GM06990 (cell line): ENCODE measurements around the gene PRRT3.

Source experiments
- DNase-seq: peaks from one replicate; pipeline ENCODE4 v3.0.0-alpha.2; 2011; ENCODE audit not compliant: insufficient read length; ENCODE audit errors: extremely low read depth
- H3K27me3 ChIP-seq: replicated peaks from 2 replicates; pipeline ENCODE4 v1.6.0; 2011; ENCODE audit warnings: low read length; ENCODE audit not compliant: control insufficient read depth, insufficient read depth
- H3K36me3 ChIP-seq: 2 replicates; pipeline ENCODE4 v1.5.1; 2011; ENCODE audit warnings: low read length; ENCODE audit not compliant: control insufficient read depth, insufficient read depth
- H3K4me3 ChIP-seq: replicated peaks from 2 replicates; pipeline ENCODE4 v1.5.1; 2011; ENCODE audit warnings: low read depth, mild to moderate bottlenecking, control low read depth, low read length
- CTCF ChIP-seq: IDR thresholded peaks from 2 replicates; pipeline ENCODE4 v1.5.1; 2011; ENCODE audit warnings: low read length, control low read depth, mild to moderate bottlenecking, inconsistent platforms; ENCODE audit not compliant: insufficient read depth, poor library complexity, severe bottlenecking

Gene PRRT3

GRCh38 chr3:9951962-9952805 lies at the start of gene PRRT3:
TSS of gene PRRT3 (minus strand) at chr3:9952408. CDS start at chr3:9950115, 2,293 bp downstream.
- peak; percentile 74 for DNase-seq
- peaks cover 14% of the 10 kb centered on the region for H3K36me3 ChIP-seq
- no peaks in the 10 kb centered on the region for H3K27me3 ChIP-seq
- peak within 1 kb of the TSS; percentile 90 for H3K4me3 ChIP-seq
- no peak for TF ChIP-seq CTCF

GRCh38 chr3:10000686-10001085 lies 48.5 kb upstream of the PRRT3 start:
- Histone ChIP-seq H3K36me3 (peaks cover 5% of the 10 kb centered on the region), H3K4me3 (no peak overlapping the region), H3K27me3 (no peaks in the 10 kb centered on the region)
- DNase-seq: no peak
- TF ChIP-seq CTCF: no peak

- H3K27me3 ChIP-seq: no peaks in the 10 kb centered on the region
- H3K4me3 ChIP-seq: no peak overlapping the region
- H3K36me3 ChIP-seq: peaks cover 2% of the 10 kb centered on the region
- no peak for TF ChIP-seq CTCF
- DNase-seq: no peak
Measured at GRCh38 chr3:9994086-9994844, 42.1 kb upstream of the PRRT3 start.

- H3K27me3 ChIP-seq: no peaks in the 10 kb centered on the region
- DNase-seq: no peak
- H3K36me3 ChIP-seq: peaks cover 4% of the 10 kb centered on the region
- peak overlapping the region; percentile 74 for H3K4me3 ChIP-seq
- TF ChIP-seq CTCF: no peak
Measured at GRCh38 chr3:9986230-9986725, 34.1 kb upstream of the PRRT3 start.

- no peak for TF ChIP-seq CTCF
- peaks cover 8% of the 10 kb centered on the region for H3K36me3 ChIP-seq
- no peak for DNase-seq
- H3K4me3 ChIP-seq: no peak overlapping the region
- no peaks in the 10 kb centered on the region for H3K27me3 ChIP-seq
Measured at GRCh38 chr3:9980251-9980650, 28.0 kb upstream of the PRRT3 start.
